Globus pallidus (tissue), 1 donor: ENCODE results near the gene PHOSPHO1.

Experiments used
- DNase-seq: peaks from one replicate; pipeline ENCODE4 v3.0.0-alpha.2; 2015; ENCODE audit warnings: low spot score

PHOSPHO1 gene

GRCh38 chr17:49242813-49243212, 12.2 kb upstream of the PHOSPHO1 start:
- no peak for DNase-seq

- no peak for DNase-seq
Observed at GRCh38 chr17:49241692-49242397, 11.3 kb upstream of the PHOSPHO1 start.

- no peak for DNase-seq
Observed at GRCh38 chr17:49241040-49241439, 10.5 kb upstream of the PHOSPHO1 start.

GRCh38 chr17:49240619-49241018, 10.0 kb upstream of the PHOSPHO1 start:
- DNase-seq: no peak

- no peak for DNase-seq
Observed at GRCh38 chr17:49239963-49240362, 9.4 kb upstream of the PHOSPHO1 start.

GRCh38 chr17:49235896-49236295, 5.3 kb upstream of the PHOSPHO1 start:
- DNase-seq: no peak

GRCh38 chr17:49234509-49235080, 4.0 kb upstream of the PHOSPHO1 start:
- no peak for DNase-seq

GRCh38 chr17:49231563-49231894, 942 bp upstream of the PHOSPHO1 start:
- no peak for DNase-seq

GRCh38 chr17:49229805-49230600, 584 bp downstream of the PHOSPHO1 start:
- no peak for DNase-seq

GRCh38 chr17:49229076-49229804, 1.3 kb downstream of the PHOSPHO1 start:
- no peak for DNase-seq

- DNase-seq: peak; percentile 38
Observed at GRCh38 chr17:49227436-49228261, 2.9 kb downstream of the PHOSPHO1 start.

- no peak for DNase-seq
Observed at GRCh38 chr17:49226771-49227435, 3.7 kb downstream of the PHOSPHO1 start.

- no peak for DNase-seq
Observed at GRCh38 chr17:49225554-49226236, 4.9 kb downstream of the PHOSPHO1 start.

GRCh38 chr17:49224997-49225337, 5.6 kb downstream of the PHOSPHO1 start:
- DNase-seq: no peak

- no peak for DNase-seq
Observed at GRCh38 chr17:49224198-49224996, 6.2 kb downstream of the PHOSPHO1 start.

GRCh38 chr17:49223517-49224197, 6.9 kb downstream of the PHOSPHO1 start:
- no peak for DNase-seq

- no peak for DNase-seq
Observed at GRCh38 chr17:49223168-49223516, 7.4 kb downstream of the PHOSPHO1 start.

GRCh38 chr17:49219987-49220386, 10.6 kb downstream of the PHOSPHO1 start:
- no peak for DNase-seq
